Jurkat, Clone E6-1 (cell line): ENCODE results near the gene STK11.

Experiments used
- DNase-seq: peaks from one replicate; pipeline ENCODE4 v3.0.0-alpha.2; 2011; ENCODE audit warnings: low read depth, low spot score
- H3K4me3 ChIP-seq: 2 replicates; pipeline ENCODE4 v1.5.1; 2011; ENCODE audit warnings: mild to moderate bottlenecking, low read length, control low read depth, moderate library complexity

The STK11 gene

GRCh38 chr19:1255186-1256161 is 49.9 kb downstream of the STK11 start:
- H3K4me3 ChIP-seq: no peak overlapping the region
- no peak for DNase-seq

DNA sequence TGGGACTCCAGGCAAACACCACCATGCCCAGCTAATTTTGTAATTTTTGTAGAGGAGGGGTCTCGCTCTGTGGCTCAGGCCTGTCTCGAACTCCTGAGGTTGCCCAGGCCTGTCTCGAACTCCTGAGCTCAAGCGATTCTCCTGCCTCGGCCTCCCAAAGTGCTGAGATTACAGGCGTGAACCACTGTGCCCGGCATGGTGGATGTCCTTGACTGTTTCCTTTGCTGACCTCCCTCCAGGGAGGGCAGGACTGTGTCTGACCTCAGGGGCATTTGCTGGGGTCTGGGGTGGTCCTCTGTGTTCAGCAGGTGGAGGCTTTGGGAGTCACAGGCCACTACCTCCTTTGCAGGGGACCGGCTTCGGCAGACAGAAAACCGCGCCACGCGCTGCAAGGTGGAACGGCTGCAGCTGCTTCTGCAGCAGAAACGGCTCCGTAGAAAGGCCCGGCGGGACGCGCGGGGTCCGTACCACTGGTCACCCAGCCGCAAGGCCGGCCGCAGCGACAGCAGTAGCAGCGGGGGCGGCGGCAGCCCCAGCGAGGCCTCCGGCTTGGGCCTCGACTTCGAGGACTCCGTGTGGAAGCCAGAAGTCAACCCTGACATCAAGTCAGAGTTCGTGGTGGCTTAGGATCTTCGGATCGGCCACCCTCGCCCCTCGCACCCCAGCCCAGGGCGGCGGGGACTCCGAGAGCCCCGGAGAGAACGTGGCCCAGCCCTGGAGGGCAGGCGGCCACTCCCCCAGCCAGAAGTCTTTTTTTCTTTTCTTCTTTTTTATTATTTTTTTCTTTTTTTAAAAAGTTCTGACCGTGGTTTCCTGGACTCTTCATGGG is 51.3 kb downstream of the STK11 start:
- H3K4me3 ChIP-seq: no peak overlapping the region
- no peak for DNase-seq

GRCh38 chr19:1257475-1258162 is 52.0 kb downstream of the STK11 start:
- no peak overlapping the region for H3K4me3 ChIP-seq
- no peak for DNase-seq

DNA sequence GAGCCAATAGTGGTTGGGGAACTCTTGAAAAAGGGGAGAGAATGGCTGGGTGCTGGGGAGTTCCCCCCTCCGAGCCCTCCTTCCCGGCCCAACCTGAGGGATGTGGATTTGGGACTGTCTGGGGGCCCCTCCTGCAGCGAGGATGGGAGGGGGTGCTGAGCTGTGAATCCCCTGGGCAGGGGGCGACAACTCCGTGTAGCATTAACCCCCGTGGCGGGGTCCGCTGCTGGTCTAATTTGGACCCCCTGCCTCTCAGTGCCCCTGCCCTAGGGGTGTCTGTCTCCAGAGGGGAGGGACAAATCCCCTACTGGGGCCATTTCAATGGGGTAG is 52.5 kb downstream of the STK11 start:
- no peak overlapping the region for H3K4me3 ChIP-seq
- DNase-seq: no peak

GRCh38 chr19:1258707-1259205 is 53.2 kb downstream of the STK11 start:
- H3K4me3 ChIP-seq: peak overlapping the region; percentile 50
- no peak for DNase-seq

GRCh38 chr19:1259206-1259875 is 53.8 kb downstream of the STK11 start:
- DNase-seq: peak; percentile 69
- peak overlapping the region; percentile 50 for H3K4me3 ChIP-seq

DNA sequence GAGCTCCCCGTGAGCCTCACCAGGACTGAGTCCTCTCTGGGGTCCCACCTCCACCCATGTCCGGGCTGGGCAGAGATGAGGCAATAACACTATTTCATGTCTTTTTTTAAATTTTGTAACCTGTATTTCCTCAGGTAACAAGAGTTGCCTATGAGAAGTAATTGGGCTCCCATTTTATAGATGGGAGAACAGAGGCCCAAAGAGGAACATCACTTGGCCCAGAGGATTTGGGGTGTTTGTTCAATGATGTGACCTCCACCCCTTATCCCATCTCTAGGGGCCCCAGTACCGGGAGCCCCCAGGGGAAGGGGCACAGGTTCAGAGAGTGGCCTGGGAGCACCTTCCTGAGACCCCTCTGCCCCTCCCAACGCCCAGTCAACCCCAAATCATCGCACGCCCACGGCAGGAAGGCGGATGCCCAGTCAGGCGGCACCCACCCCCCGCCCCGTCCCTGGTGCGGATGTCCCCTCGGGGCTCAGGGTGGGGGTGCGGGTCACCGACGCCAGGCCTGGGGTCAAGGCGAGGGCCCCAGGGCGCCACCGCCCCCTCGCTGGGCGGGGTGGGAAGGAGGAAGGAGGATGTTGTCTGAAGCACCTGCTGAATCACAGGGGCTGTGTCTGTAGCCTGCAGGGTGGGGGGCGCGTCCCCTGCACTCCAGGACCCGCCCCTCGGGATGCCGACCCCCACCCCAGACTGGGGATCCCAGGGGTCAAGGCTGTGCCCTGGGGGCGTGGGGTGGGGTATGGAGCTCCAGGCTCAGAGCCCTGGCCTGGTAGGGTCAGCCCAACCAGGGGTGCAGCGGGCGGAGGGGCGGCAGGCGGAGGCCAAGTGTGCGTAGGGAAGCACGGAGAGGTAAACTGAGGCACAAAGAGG is 54.5 kb downstream of the STK11 start:
- no peak for DNase-seq
- peak overlapping the region; percentile 50 for H3K4me3 ChIP-seq

- peak; percentile 94 for DNase-seq
- peak overlapping the region; percentile 89 for H3K4me3 ChIP-seq
Observed at GRCh38 chr19:1260749-1261537, 55.4 kb downstream of the STK11 start.

- DNase-seq: no peak
- H3K4me3 ChIP-seq: peak overlapping the region; percentile 89
Observed at GRCh38 chr19:1261538-1261797, 55.9 kb downstream of the STK11 start.

DNA sequence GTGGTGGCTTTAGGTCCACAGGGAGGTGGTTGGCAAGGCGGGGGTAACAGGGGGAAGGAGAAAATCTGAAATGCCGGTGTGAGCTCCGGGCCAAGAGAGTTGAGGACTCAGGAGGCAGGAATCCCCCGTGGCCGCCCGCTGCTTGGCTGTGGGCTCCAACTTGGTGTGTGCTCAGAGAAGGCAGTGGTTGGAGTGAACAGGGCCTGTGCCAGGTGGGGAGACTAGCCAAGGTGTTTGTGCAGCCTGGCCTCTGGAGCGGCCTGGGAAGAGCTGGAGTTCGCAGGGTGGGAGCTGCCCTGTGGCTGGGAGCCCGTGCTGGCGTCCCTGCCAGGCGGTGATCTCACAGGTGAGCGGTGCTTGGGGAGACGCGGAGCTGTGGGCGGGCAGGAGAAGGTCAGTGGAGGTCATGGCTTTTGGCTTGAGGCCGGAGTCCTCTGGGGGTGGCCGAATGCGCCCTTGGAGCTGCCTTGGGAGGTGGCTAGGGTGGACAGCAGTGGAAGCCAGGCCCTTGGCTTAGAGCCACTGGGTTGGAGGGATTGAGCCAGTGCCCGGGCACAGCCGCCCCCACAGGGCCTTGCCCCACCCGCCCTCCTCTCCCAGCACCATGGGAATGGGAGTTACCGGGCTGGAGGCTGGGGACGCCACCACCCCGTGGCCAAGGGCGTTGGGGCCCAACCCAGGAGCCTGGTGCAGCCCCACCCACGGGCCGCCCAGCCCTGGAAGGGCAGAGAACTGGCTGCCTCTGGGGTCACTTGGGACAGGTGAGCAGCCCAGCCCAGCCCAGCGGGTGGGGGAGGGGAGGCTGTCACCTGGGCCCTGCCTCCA is 56.4 kb downstream of the STK11 start:
- DNase-seq: no peak
- H3K4me3 ChIP-seq: peak overlapping the region; percentile 89

DNA sequence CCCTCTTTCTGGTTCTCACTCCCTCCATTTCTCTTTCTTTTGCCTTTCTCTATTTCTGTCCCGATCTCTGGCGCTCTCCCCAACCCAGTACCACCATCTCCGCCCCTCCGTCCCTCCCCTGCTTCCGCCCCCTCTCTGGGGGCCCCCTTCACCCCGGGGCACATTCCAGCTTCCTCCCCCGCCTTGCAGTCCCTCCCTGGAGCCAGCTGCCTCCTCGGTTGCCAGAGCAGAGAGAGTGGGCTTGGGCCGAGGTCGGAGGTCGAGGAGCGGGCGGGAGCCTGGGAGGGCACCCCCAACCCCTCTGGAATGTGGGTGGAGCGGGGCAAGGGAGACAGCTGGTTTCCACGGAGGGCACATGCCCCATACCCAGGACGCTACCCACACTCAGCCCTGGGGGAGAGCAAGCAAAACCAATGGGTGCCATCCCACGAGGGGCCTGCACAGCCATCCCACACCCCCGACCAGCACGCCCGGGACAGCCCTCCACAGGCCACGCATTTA is 57.1 kb downstream of the STK11 start:
- H3K4me3 ChIP-seq: no peak overlapping the region
- no peak for DNase-seq

DNA sequence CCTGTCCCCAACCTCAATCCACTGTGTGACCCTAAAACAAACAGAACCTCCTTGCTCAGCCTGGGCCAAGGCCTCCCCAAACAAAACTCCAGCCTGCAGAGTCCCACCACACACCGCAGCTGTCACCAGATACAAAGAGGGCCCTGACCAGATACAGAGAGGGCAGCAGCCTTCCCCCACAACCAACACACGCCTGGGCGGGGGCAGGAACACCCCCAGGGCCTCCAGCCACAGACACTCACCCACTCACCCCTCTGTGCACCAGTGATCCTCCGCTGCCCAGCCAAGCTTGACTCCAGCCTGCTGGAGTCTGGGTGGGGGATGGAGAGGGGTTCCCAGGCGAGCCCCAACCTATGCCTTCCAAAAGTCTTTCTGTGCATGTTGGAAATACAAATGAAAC is 57.6 kb downstream of the STK11 start:
- H3K4me3 ChIP-seq: no peak overlapping the region
- no peak for DNase-seq

DNA sequence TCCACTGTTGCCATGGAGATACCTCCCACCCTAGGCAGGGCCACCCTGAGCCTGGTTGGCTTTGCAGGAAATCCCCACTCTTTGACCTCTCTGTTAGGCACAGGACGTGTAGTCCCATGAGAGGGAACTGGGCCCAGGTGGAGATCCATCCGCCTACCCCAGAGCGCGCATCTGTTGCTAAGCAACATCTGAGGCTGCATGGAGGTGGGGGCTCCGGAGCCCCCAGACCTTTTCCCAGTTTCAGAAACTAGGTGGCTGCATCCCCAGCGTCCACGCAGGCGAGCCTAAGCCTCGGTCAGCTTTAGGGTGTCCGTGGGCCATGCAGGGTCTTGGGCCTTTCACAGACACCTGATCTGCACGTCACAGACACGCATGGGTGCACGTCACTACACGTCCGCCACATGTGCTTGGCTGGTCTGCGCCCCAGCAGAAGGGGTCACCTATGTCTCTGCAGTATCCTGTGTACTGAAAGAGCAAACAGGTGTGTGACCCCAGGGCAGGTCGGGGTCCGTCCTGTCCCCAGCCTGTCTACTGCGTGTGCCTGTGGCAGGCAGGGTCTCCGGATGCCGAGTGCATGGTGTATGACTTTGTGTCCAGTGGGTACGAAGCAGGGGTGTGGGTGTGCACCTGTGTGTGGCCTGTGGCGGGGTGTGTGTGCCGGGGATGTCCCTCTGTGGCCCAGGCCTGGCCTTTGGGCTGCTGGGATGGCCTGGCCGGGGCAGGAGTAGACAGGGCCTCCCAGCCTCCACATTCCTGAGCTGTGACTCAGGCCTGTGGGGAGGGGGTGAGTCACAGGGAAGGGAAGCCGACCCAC is 59.4 kb downstream of the STK11 start:
- no peak overlapping the region for H3K4me3 ChIP-seq
- no peak for DNase-seq

GRCh38 chr19:1265615-1266128 is 60.1 kb downstream of the STK11 start:
- H3K4me3 ChIP-seq: no peak overlapping the region
- DNase-seq: no peak

DNA sequence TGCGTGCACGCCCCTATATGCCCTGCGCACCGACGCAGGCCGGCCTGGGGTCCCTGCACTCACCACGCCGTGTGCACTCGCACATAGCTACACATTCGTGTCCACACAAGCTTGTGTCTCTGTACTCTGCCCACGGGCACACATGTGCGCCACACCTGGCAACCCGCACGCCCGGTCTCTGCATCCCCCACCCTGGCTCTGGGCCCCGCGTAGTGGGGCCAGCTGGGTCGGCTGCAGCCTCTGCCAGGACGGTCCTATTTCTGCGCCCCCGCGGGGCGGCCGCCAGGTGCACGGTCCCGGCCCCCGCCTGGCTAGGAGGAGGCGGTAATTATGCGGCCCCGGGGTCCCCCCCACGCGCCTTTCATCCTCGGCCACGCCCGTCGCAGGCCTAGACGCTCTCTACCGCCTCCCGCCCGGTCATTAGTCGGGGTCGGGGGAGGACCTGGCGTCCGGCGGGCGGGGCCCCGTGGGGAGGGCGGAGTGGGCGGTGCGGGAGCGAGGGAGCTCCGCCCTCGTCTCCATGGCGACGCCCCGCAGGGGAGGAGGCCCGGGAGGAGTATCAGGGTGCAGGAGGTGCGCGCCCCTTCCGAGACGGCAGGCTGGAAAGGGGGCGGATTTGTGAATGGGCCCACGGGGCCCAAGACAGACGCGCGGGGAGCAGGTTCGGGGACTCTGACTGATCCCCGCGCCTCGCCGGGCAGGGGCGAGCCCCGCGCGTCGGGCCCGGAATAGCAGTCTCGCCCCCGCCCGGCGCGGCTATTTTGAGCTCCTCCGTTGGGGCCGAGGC is 60.7 kb downstream of the STK11 start:
- no peak for DNase-seq
- peak overlapping the region; percentile 31 for H3K4me3 ChIP-seq
